Hematopoietic multipotent progenitor cell treated with erythropoietin and hydrocortisone succinate and interleukin-3 and kit ligand, for 4 days (in vitro differentiated cells): ENCODE measurements around the gene LYRM9.
"Not testable (repeated sequence)": the region's sequence is repeated elsewhere in the genome, so short reads cannot be mapped to it uniquely, and the experiment has no call there.

Source experiments
- DNase-seq: peaks from one replicate; pipeline ENCODE4 v3.0.0-alpha.2; 2015

Gene LYRM9

GRCh38 chr17:27905447-27906225, 12.5 kb upstream of the LYRM9 start:
- DNase-seq, result no peak

- DNase-seq, result no peak
These were observed 11.6 kb upstream of the LYRM9 start for GRCh38 chr17:27904534-27905446.

GRCh38 chr17:27904114-27904513, 10.9 kb upstream of the LYRM9 start:
- DNase-seq, result no peak

- DNase-seq, result no peak
These were observed 6.4 kb upstream of the LYRM9 start for GRCh38 chr17:27899525-27899924.

GRCh38 chr17:27898096-27898495, 4.9 kb upstream of the LYRM9 start:
- DNase-seq, result no peak

GRCh38 chr17:27896701-27897100, 3.5 kb upstream of the LYRM9 start:
- no peak for DNase-seq

GRCh38 chr17:27895940-27896535, 2.9 kb upstream of the LYRM9 start:
- peak; percentile 46 for DNase-seq

GRCh38 chr17:27895123-27895895, 2.1 kb upstream of the LYRM9 start:
- DNase-seq, result no peak

GRCh38 chr17:27893841-27894503, 807 bp upstream of the LYRM9 start:
- DNase-seq, result peak; percentile 55

GRCh38 chr17:27892542-27892865, 661 bp downstream of the LYRM9 start:
- DNase-seq, result no peak

- DNase-seq, result no peak
These were observed 1.3 kb downstream of the LYRM9 start for GRCh38 chr17:27891841-27892240.

- no peak for DNase-seq
These were observed 3.4 kb downstream of the LYRM9 start for GRCh38 chr17:27889711-27890251.

- DNase-seq, result no peak
These were observed 4.2 kb downstream of the LYRM9 start for GRCh38 chr17:27888945-27889344.

GRCh38 chr17:27888067-27888466, 5.1 kb downstream of the LYRM9 start:
- no peak for DNase-seq

GRCh38 chr17:27886348-27886906, 6.7 kb downstream of the LYRM9 start:
- DNase-seq, result not testable (repeated sequence)

- no peak for DNase-seq
These were observed 10.9 kb downstream of the LYRM9 start for GRCh38 chr17:27882162-27882840.

- peak; percentile 84 for DNase-seq
These were observed 13.1 kb downstream of the LYRM9 start for GRCh38 chr17:27879987-27880608.

GRCh38 chr17:27878776-27879562, 14.2 kb downstream of the LYRM9 start:
- no peak for DNase-seq

- no peak for DNase-seq
These were observed 19.4 kb downstream of the LYRM9 start for GRCh38 chr17:27873746-27874145.

GRCh38 chr17:27873211-27873610, 20.0 kb downstream of the LYRM9 start:
- DNase-seq, result no peak
